Activated CD8-positive, alpha-beta T cell treated with anti-CD3 and anti-CD28 coated beads, Interleukin-2, amount 10 ng/mL, durations not matched to agents 7 days and 5 days (primary cell): Measurements from ENCODE around the gene POLR1E. TPM values are rescaled to one million over a fixed set of nuclear protein-coding genes. Genes with fewer than 3 reads are reported as not detected.
A peak's percentile ranks its signal among the peaks of the same experiment; 100 is the strongest.
"Not testable (repeated sequence)": the region's sequence is repeated elsewhere in the genome, so short reads cannot be mapped to it uniquely, and the experiment has no call there.

ENCODE experiments used
- ATAC-seq: fragments of 150-1000 bp; cut with Tn5 transposase; one replicate; pipeline ENCODE4 v1.10.0; 2021; ENCODE audit warnings: moderate library complexity
- CTCF ChIA-PET: fragments of 350-600 bp; sonication (Branson Sonifier 250); formaldehyde crosslinking; loops from one replicate; lab custom pipeline; 2021; ENCODE audit warnings: antibody characterized with exemption; lab: Charles Lee
- POLR2A ChIA-PET: fragments of 350-600 bp; sonication (Branson Sonifier 250); formaldehyde crosslinking; loops from one replicate; lab custom pipeline; 2021; ENCODE audit warnings: antibody characterized with exemption; lab: Charles Lee
- DNase-seq: peaks from one replicate; pipeline ENCODE4 v3.0.0-alpha.2; 2020
- H3K27ac Mint-ChIP-seq: one replicate; pipeline ENCODE4 v1.8.0; 2021; ENCODE audit warnings: mild to moderate bottlenecking, mixed read lengths
- H3K27me3 Mint-ChIP-seq: one replicate; pipeline ENCODE4 v1.8.0; 2021; ENCODE audit warnings: low read depth, mixed read lengths
- H3K36me3 Mint-ChIP-seq: one replicate; pipeline ENCODE4 v1.8.0; 2021; ENCODE audit warnings: low read depth, mixed read lengths
- H3K4me1 Mint-ChIP-seq: one replicate; pipeline ENCODE4 v1.8.0; 2021; ENCODE audit warnings: low read depth, mixed read lengths
- H3K4me3 Mint-ChIP-seq: one replicate; pipeline ENCODE4 v1.8.0; 2021; ENCODE audit warnings: mild to moderate bottlenecking, mixed read lengths
- H3K9me3 Mint-ChIP-seq: one replicate; pipeline ENCODE4 v1.8.0; 2022; ENCODE audit warnings: mixed read lengths; ENCODE audit not compliant: insufficient read depth
- total RNA-seq, 2 experiments: library from RNA; stranded (reverse); gene quantifications; one replicate each; pipeline ENCODE4 v1.2.3, GENCODE V29; 2021

POLR1E gene
- total RNA-seq, 2 experiments from 2014 or later = 38.2 to 39.0 TPM

DNA sequence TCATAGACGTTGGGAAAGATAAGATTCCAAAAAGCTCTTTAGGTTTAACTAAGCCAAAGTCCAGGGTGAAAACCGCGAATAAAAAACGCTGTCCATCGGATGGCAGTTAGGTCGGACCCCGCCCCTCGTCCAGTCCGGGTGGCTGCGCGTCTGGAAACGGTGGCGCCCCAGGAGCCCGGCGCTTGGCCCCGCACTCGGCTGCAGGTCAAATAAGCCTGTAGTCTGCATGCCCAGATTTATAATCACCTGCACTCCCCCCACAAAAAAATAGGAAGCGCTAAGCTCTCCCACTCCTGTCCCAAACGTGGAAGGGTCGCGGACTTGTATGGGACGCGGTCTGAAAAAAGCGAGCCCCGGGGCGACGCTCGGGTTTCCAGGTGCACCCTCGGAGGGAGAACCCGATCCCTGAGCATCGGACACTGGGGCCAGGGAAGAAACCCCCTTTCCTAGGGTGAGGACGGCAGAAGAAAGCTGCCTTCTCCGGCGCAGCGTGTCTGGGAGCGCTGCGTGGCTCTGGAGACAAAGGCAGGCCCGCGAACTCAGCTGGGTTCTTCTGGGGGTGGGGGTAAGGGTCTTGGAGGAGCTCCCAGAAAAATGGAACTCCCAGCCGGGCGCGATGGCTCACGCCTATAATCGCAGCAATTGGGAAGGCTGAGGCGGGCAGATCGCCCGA lies 19.6 kb upstream of the POLR1E start:
- H3K27me3 Mint-ChIP-seq = no peaks in the 10 kb centered on the region
- H3K27ac Mint-ChIP-seq = peak overlapping the region; percentile 98
- ChIA-PET CTCF (interaction anchor here (1.3 to 1.9 kb wide), 2 partner anchors 55 to 593 kb away, joined by 3 to 4 read pairs; no protein-coding TSS in a partner anchor), POLR2A (interaction anchor here (0.7 to 2.4 kb wide), 5 partner anchors 13 to 319 kb away, joined by 3 to 31 read pairs (median 4); partner anchors contain the start of genes EXOSC3, POLR1E and TOMM5)
- H3K4me3 Mint-ChIP-seq = peak overlapping the region; percentile 96
- H3K4me1 Mint-ChIP-seq = peaks cover 32% of the 10 kb centered on the region
- DNase-seq (peak; percentile 42), ATAC-seq (peak; percentile 11)
- no peaks in the 10 kb centered on the region for H3K9me3 Mint-ChIP-seq
- peaks cover 12% of the 10 kb centered on the region for H3K36me3 Mint-ChIP-seq

- H3K9me3 Mint-ChIP-seq, CTCF ChIA-PET, DNase-seq, POLR2A ChIA-PET, H3K27ac Mint-ChIP-seq, H3K36me3 Mint-ChIP-seq, H3K4me3 Mint-ChIP-seq, H3K27me3 Mint-ChIP-seq, ATAC-seq: not testable (repeated sequence)
- H3K4me1 Mint-ChIP-seq = peaks cover 39% of the 10 kb centered on the region
Measured at GRCh38 chr9:37467530-37467929, 18.2 kb upstream of the POLR1E start.

DNA sequence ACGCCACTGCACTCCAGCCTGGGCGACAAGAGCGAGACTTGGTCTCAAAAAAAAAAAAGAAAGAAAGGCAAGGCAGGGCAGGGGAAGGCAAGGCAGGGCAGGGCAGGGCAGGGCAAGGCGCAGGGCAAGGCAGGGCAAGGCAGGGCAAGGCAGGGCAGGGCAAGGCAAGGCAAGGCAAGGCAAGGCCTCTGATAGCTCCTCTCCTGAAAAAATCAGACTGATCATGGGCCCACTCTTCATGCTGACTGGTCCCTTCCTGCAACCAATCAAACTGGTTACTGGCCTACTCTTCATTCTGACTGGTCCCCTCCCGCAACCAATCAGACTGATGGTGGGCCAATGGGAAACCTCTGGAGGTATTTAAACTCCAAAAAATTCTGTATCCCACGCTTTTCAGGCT lies 17.1 kb upstream of the POLR1E start:
- Mint-ChIP-seq H3K27ac (no peak overlapping the region), H3K36me3 (peaks cover 2% of the 10 kb centered on the region), H3K4me3 (no peak overlapping the region), H3K27me3 (no peaks in the 10 kb centered on the region), H3K4me1 (peaks cover 30% of the 10 kb centered on the region), H3K9me3 (no peaks in the 10 kb centered on the region)
- ChIA-PET CTCF (no interaction called here), POLR2A (no interaction called here)
- DNase-seq (no peak), ATAC-seq (no peak)

GRCh38 chr9:37471942-37472684 lies 13.6 kb upstream of the POLR1E start:
- ATAC-seq (peak; percentile 42), DNase-seq (no peak)
- peaks cover 10% of the 10 kb centered on the region for H3K9me3 Mint-ChIP-seq
- ChIA-PET CTCF (interaction anchor here (1.3 kb wide), 1 partner anchor 9 kb away, joined by 5 read pairs; no protein-coding TSS in a partner anchor), POLR2A (no interaction called here)
- H3K4me1 Mint-ChIP-seq = peaks cover 13% of the 10 kb centered on the region
- H3K27me3 Mint-ChIP-seq = peaks cover 4% of the 10 kb centered on the region
- H3K27ac Mint-ChIP-seq = peak overlapping the region; percentile 74
- peaks cover 3% of the 10 kb centered on the region for H3K36me3 Mint-ChIP-seq
- peak overlapping the region; percentile 72 for H3K4me3 Mint-ChIP-seq

- H3K36me3 Mint-ChIP-seq, POLR2A ChIA-PET, H3K27ac Mint-ChIP-seq, CTCF ChIA-PET, ATAC-seq, H3K9me3 Mint-ChIP-seq, DNase-seq, H3K4me3 Mint-ChIP-seq: not testable (repeated sequence)
- Mint-ChIP-seq H3K27me3 (peaks cover 17% of the 10 kb centered on the region), H3K4me1 (peaks cover 12% of the 10 kb centered on the region)
Measured at GRCh38 chr9:37473982-37474381, 11.8 kb upstream of the POLR1E start.

- DNase-seq = no peak
- Mint-ChIP-seq H3K4me3 (no peak overlapping the region), H3K36me3 (peaks cover 3% of the 10 kb centered on the region), H3K27me3 (peaks cover 20% of the 10 kb centered on the region), H3K27ac (no peak overlapping the region), H3K4me1 (peaks cover 12% of the 10 kb centered on the region), H3K9me3 (peaks cover 10% of the 10 kb centered on the region)
- POLR2A ChIA-PET = no interaction called here
- CTCF ChIA-PET = no interaction called here
- ATAC-seq = no peak
Measured at GRCh38 chr9:37474438-37474837, 11.3 kb upstream of the POLR1E start.

GRCh38 chr9:37476930-37477329 lies 8.8 kb upstream of the POLR1E start:
- POLR2A ChIA-PET = no interaction called here
- ATAC-seq (no peak), DNase-seq (no peak)
- Mint-ChIP-seq H3K27ac (no peak overlapping the region), H3K4me3 (no peak overlapping the region), H3K27me3 (peaks cover 33% of the 10 kb centered on the region), H3K4me1 (peaks cover 6% of the 10 kb centered on the region), H3K36me3 (peaks cover 3% of the 10 kb centered on the region), H3K9me3 (peaks cover 10% of the 10 kb centered on the region)
- CTCF ChIA-PET = no interaction called here

GRCh38 chr9:37477443-37477842 lies 8.3 kb upstream of the POLR1E start:
- POLR2A ChIA-PET, H3K36me3 Mint-ChIP-seq, H3K9me3 Mint-ChIP-seq, H3K27ac Mint-ChIP-seq, H3K4me3 Mint-ChIP-seq, CTCF ChIA-PET, DNase-seq, H3K4me1 Mint-ChIP-seq, ATAC-seq: not testable (repeated sequence)
- H3K27me3 Mint-ChIP-seq = peaks cover 34% of the 10 kb centered on the region

DNA sequence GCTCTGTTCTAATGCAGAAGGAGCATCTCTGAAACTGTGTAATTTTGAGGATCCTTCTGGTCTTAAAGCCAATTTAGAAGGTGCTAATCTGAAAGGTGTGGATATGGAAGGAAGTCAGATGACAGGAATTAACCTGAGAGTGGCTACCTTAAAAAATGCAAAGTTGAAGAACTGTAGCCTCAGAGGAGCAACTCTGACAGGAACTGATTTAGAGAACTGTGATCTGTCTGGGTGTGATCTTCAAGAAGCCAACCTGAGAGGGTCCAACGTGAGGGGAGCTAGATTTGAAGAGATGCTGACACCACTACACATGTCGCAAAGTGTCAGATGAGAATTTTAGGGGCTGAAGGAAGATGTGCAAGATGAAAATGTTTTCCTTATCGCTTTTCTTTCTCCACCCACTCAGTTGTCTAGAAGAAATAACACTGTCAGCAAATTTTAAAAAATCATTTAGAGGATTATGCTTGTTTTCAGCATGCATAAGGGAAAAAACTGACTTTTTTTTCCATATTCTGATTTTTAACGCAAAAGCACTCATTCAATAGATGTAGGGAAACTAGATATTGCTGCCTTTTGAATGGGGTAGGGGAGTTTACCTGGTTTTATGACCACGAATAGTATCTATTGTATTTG lies 7.6 kb upstream of the POLR1E start:
- H3K36me3 Mint-ChIP-seq, H3K4me3 Mint-ChIP-seq, H3K4me1 Mint-ChIP-seq, DNase-seq, H3K9me3 Mint-ChIP-seq, H3K27ac Mint-ChIP-seq, ATAC-seq, CTCF ChIA-PET: not testable (repeated sequence)
- peaks cover 34% of the 10 kb centered on the region for H3K27me3 Mint-ChIP-seq
- POLR2A ChIA-PET = interaction anchor here (1.7 kb wide), 1 partner anchor 12 kb away, joined by 3 read pairs; no protein-coding TSS in a partner anchor

DNA sequence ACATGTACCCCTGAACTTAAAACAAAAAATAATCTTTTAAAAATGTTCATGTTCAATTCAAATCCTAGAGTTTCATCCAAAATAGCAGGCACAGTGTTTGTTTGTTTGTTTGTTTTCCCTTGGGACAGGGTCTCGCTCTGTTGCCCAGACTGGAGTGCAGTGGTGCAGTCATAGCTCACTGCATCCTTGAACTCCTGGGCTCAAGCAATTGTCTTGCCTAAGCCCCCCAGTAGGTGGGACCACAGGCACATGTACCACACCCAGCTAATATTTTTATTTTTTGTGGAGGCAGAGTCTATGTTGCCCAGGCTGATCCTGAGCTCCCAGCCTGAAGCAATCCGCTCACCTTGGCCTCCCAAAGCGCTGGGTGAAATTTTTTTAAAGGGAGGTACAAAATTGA lies 5.0 kb upstream of the POLR1E start:
- Mint-ChIP-seq H3K36me3 (no peaks in the 10 kb centered on the region), H3K4me3 (no peak overlapping the region), H3K9me3 (no peaks in the 10 kb centered on the region), H3K27me3 (peaks cover 34% of the 10 kb centered on the region), H3K27ac (no peak overlapping the region), H3K4me1 (peaks cover 10% of the 10 kb centered on the region)
- ChIA-PET CTCF (interaction anchor here (1.4 to 1.6 kb wide), 2 partner anchors 10 to 267 kb away, joined by 4 to 5 read pairs; no protein-coding TSS in a partner anchor), POLR2A (interaction anchor here (0.7 to 1.0 kb wide), 2 partner anchors 8 to 159 kb away, joined by 3 to 4 read pairs; no protein-coding TSS in a partner anchor)
- ATAC-seq (no peak), DNase-seq (no peak)

DNA sequence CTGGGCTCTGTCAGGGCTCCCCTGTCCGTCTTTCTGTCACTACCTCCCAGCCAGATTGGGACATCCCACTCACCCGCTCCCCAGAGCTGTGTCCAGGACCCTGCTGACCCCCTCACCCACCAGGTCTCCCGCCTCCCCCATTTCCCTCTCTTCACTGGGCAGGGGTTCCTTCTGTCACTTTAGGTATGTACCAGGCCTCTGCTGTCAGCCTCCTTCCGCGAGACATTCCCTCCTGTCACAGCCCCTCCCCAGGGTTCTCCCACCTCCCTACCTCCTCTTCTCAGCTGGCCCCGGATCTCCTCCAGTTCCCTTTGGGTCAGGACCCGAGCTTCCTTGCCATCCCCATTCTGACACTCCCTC lies 488 bp downstream of the POLR1E start:
- Mint-ChIP-seq H3K36me3 (peaks cover 37% of the 10 kb centered on the region), H3K27me3 (peaks cover 7% of the 10 kb centered on the region), H3K9me3 (no peaks in the 10 kb centered on the region), H3K27ac (peak overlapping the region; percentile 96), H3K4me1 (peaks cover 44% of the 10 kb centered on the region), H3K4me3 (peak overlapping the region; percentile 93)
- ChIA-PET CTCF (interaction anchor here (1.8 kb wide), 1 partner anchor 106 kb away, joined by 9 read pairs; the partner anchor contains the start of gene TOMM5), POLR2A (interaction anchor here (0.9 to 2.5 kb wide), 12 partner anchors 10 to 366 kb away, joined by 3 to 31 read pairs (median 4); partner anchors contain the start of genes DCAF10, EXOSC3, TOMM5 and ZBTB5)
- ATAC-seq (peak; percentile 0), DNase-seq (no peak)
